ENCODE measurements around the gene MSRB1.
"Not testable (repeated sequence)": the region's sequence is repeated elsewhere in the genome, so short reads cannot be mapped to it uniquely, and the experiment has no call there.

MSRB1 gene

GRCh38 chr16:1938316-1938715 lies 4.7 kb downstream of the MSRB1 start:
- DNase-seq: no peak

DNA sequence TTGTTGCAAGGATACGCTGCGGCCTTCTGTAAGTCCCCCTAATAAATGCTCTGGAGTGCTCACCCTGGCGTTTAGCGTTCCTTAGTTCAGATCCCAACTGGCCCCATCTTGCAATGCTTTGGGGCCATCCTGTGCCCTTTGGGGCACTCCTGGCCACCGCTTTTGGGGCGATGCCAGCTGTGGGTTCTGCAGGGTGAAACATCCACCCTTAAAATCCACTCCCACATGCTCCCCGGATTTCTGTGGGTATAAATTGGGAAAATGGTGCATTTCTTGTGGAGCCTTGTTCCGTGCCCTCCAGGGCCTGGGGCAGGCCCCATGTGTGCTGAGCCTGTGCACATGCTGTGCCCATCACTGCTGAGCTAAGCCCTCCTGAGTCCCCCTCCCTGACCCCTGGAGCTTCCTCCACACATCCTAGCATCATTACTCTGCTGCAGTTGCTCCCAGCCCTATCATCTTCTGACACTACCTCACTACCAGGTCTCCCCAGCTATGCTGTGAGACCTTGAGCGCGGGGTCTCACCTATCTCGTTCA lies 6.0 kb downstream of the MSRB1 start:
- no peak for DNase-seq

DNA sequence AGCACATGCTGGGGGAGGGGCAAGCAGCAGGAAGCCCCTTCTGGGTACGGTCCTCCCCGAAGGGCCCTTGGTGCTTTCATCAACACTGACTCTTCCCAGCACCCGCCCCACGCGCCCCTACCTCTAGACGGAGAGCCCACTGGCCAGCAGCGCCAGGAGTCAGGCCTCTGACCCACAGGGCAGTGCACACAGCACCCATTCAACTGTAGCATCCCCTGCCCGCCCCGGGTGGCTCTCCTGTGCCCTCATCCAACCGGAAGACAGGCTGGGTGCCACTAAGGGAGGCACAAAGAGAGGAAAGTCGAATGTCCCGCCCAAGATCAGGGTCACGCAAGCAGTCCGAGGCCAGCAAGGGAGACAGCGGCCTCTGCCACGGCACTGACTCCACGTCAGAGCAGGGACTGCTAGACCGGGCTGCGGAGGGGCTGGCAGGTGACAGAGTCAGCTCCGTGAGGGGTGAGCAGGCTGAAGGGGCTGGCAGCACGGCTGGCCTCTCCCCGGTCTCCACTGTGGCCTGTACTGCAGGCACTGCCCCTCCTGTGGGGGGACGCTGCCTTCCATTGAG lies 9.8 kb downstream of the MSRB1 start:
- DNase-seq: no peak

DNA sequence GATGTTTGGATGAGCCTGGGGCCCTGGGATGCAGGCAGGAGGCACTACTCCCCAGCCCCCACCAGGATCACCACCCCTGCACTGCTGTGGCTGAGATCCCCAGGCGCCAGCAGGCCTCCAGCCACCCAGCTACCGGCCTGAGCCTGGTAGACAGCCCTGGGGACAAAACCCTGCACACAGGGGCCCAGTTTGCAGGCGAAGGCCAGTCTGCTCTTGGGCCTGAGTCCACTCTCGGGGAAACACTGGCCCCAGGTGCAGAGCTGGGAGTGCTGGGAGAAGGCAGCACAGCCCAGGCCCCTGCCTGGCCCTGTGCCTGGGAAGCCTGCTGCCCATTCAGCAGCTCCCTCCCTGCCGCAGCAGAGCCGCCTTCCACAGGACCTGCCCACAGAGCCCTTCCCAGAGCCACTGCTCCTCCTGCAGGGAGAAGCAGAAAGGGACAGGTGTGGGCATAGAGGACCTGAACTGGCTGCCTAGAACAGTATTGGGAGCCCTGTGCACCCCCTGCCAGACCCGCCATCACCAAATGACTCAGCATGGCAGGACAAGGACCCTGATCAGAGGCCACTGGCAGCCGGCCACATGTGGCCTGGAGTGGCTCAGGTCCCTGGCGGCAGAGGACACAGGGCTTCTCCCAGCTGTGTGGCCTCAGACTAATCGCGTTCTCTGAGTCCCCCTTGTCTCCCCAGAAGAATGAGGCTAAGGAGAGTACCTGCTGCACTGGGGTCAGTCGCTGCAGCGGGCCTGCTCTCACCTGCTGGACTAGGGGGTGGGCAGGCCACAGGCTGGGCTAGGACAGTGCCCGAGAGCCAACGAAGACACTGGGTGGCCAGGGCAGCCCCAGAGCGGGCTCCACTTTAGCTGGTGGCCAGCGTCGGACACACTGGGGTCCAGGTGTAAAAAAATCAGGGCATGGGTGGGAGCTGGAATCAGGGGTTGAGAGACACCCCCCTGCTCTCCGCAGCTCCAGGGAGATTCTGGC lies 10.7 kb downstream of the MSRB1 start:
- no peak for DNase-seq

DNA sequence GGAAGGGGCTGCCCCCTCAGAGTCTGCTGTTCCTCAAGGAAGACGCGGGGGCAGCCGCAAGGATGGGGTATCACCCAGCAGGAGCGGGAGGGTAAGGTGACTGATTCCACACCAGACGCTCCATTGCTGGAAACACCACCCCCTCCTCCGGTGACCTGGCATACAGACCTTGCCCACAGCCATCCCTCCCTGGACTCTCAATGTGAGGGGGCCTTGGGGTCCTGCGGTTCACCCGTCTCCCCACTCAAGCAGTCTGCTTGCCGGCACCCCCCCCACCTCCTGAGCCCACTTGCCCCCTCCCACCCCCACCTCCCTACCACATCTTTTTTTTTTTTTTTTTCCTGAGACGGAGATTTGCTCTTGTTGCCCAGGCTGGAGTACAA lies 12.7 kb downstream of the MSRB1 start:
- DNase-seq: no peak

GRCh38 chr16:1929578-1930337 lies 13.2 kb downstream of the MSRB1 start:
- DNase-seq: no peak

DNA sequence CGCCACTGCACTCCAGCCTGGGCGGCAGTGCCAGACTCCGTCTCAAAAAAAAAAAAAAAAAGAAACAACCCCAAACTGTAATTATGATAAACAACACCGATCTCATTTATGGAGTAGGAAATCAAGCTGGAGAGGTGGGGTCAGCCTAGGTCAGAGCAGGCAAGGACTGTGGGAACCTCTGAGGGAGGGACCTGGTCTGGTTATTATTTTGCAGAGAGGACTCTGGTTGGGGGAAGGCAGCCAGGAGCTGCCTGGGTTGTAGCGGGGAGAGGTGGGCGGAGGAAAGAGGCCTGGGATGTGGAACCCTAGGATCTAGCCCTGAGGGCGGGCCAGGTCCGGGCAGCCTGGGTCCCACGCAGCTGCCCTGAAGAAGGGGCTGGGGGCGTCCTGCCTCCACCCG lies 13.9 kb downstream of the MSRB1 start:
- no peak for DNase-seq

DNA sequence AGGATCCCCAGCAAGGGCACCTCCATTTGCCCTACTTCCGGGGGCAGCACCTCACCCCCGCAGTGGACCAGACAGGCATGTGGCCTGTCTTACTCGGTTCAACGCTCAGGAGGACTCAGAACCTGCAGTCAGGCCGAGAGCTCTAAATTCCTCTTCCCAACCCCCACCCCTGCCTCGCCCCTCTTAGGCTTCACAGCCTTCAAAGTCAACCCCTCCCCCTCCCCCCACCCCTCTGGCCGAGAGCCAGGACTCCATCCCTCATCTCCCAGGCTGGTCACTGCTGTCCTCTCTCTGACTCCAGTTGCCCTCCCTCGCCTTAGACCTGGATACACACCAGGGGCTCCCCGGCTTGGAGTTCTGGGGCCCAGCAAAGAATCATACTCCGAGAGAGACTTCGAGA lies 16.7 kb downstream of the MSRB1 start:
- DNase-seq: no peak

DNA sequence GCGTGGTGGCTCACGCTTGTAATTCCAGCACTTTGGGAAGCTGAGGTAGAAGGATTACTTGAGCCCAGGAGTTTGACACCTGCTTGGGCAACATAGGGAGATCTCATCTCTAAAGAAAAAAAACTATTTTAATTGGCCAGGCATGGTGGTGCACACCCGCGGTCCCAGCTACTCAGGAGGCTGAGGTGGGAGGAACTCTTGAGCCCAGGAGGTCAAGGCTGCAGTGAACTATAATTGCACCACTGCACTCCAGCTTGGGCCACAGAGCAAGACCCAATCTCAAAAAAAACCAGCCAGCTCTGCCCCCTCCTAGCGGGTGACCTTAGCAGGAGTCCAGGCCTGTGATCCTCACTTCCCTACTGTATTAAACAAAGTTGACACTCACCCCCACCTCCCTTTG lies 18.9 kb downstream of the MSRB1 start:
- no peak for DNase-seq

DNA sequence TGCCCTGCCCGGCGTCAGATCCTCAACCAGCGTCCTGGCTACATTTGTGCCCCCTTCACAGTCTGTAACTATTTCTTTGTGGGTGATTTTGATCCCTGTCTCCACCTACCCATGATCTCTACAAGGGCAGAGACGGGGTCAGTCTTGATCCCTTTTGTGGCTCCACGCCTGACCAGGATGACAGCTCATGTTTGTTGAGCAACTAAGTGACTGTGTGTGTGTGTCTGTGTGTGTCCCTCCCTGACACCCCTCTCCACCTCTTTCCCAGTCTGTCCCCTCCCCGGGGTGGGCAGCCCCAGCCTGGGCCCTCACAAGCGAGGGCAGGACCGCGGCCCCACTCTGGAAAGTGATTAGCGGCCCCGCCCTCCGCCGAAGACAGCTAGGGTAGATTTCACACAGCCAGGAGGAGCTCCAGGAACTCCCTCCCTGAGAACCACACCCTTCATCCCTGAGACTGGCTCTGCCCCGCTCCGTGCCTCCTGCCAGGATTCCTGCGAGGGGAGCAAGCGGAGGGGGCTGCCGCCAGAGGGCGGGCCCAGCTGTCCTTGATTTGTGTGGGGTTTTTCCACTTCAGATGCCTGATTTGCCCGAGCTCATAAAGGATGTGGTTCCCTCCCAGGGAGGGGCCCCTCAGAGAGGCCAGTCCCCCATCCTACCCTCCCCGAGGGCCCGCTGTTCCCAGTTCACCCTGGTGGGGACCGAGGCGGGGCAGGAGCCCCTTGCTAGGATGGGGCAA lies 19.5 kb downstream of the MSRB1 start:
- DNase-seq: no peak

DNA sequence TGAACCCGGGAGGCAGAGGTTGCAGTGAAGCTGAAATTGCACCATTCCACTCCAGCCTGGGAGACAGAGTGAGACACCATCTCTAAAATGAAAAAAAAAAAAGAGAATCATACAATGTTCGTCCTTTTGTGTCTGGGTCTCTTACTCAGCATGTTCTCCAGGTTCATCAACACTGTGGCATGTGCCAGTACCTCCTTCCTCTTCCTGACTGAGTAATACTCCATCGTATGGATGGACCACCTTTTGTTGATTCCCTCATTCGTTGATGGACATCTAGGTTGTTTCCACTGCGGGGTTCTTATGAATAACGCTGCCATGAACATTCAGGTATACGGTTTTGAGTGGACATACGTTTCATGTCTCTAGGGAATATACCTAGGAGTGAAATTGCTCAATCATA lies 20.6 kb downstream of the MSRB1 start:
- no peak for DNase-seq

DNA sequence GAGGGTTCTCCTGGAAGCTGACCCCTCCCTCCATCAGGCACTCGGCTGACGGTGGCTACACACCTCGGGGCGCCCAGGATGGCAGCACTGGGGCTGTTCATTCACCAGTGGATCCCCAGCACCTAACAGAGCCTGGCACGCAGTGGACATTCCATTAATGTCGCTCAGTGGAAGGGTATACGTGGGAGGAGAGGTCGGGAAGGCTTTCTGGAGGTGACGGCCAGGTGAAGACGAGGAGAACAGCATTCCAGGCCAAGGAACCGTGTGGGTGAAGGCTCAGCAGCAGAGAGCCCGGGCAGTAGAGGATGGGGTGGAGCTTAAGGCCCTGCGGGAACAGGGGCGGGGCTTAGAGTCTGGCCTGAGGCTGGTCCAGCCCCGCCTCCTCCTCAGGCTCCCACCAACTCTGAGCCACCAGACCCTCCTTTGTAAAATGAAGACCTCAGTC lies 22.2 kb downstream of the MSRB1 start:
- no peak for DNase-seq

DNA sequence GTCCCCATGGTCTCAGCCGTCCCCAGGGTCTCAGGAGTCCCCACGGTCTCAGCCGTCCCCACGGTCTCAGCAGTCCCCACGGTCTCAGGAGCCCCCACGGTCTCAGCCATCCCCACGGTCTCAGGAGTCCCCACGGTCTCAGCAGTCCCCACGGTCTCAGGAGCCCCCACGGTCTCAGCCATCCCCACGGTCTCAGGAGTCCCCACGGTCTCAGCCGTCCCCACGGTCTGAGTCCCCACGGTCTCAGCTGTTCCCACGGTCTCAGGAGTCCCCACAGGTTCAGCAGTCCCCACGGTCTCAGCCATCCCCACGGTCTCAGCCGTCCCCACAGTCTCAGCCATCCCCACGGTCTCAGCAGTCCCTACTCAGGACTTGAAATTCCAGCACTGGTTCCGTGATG lies 22.9 kb downstream of the MSRB1 start:
- not testable (repeated sequence) for DNase-seq

DNA sequence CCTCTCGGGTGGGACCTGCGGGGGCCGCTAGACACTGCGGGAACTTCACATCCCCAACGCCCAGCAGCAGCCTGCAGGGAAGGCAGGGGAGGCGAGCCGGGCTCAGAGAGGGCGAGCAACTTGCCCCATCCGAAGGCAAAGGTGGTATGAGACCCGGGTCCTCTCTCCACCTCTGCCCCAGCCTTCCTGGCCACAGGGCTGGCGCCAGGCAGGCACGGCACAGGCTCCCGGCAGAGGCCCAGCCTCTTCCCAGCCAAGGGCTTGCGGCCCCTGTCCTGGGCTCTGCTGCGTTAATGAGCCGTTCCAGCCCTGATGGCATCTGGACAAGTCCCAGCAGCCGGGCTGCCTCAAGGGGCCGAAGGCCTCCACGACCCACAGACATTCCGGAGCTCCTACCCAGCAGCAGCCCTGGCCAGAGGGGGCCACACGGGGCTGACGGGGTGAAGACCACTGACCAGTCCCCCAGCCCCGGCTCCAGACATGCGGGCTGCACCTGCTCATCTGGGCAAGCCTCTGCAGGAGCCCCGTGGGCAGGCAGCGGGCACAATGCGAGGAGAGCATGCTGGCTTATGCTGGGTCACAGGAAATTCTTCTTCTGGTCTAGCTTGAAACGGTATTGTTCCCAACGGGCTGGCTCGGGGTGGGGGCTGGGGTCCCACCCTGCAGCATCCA lies 23.5 kb downstream of the MSRB1 start:
- no peak for DNase-seq

GRCh38 chr16:1918351-1919326 lies 24.4 kb downstream of the MSRB1 start, which contains the start of gene HS3ST6:
Gene HS3ST6 (minus strand): TSS chr16:1918415. CDS start chr16:1918323, 92 bp downstream.
- no peak for DNase-seq

GRCh38 chr16:1917665-1918350 lies 25.2 kb downstream of the MSRB1 start:
- no peak for DNase-seq

- DNase-seq: no peak
Observed at GRCh38 chr16:1917056-1917664, 25.8 kb downstream of the MSRB1 start.

GRCh38 chr16:1916640-1916990 lies 26.4 kb downstream of the MSRB1 start:
- no peak for DNase-seq
